Mammary epithelial cell (primary cell): Measurements from ENCODE around the gene MTMR11.

Source experiments
- EZH2 ChIP-seq: IDR thresholded peaks from 2 replicates; pipeline ENCODE4 v1.6.1; 2012; ENCODE audit warnings: low read length, inconsistent platforms, borderline replicate concordance
- TF ChIP-seq, protein P1 (sequence below), 2 donors: IDR thresholded peaks in 1 of 2; conservative IDR thresholded peaks in 1 of 2; 2 replicates each; pipeline ENCODE4 v1.5.1; 2011 to 2012; ENCODE audit warnings: inconsistent platforms in 2 of 2, low read length in 2 of 2, mild to moderate bottlenecking in 2 of 2, control low read depth in 1 of 2, low read depth in 1 of 2; ENCODE audit not compliant: insufficient read depth in 1 of 2; ENCODE audit errors: extremely low read depth in 1 of 2

DNA sequence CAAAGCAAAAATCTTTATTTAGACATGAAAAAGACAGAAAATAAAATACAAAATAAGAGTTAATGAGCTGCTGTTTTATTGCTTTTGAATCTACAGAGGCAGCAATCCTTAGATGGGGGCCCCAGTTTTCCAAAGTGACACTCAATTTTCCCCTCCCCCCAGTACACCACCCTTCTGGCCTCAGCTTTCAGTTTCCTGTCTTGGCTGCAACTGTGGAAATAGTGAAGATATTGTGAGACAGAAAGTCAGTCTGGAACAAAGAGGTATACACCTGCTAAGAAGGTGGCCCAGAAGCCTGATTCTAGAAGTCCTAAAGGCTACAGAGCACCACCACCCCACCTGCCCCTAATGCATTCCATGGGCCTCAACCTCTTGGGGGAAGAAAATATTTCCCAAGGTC, 1.1 kb upstream of the MTMR11 start:
- TF ChIP-seq, protein P1, sequence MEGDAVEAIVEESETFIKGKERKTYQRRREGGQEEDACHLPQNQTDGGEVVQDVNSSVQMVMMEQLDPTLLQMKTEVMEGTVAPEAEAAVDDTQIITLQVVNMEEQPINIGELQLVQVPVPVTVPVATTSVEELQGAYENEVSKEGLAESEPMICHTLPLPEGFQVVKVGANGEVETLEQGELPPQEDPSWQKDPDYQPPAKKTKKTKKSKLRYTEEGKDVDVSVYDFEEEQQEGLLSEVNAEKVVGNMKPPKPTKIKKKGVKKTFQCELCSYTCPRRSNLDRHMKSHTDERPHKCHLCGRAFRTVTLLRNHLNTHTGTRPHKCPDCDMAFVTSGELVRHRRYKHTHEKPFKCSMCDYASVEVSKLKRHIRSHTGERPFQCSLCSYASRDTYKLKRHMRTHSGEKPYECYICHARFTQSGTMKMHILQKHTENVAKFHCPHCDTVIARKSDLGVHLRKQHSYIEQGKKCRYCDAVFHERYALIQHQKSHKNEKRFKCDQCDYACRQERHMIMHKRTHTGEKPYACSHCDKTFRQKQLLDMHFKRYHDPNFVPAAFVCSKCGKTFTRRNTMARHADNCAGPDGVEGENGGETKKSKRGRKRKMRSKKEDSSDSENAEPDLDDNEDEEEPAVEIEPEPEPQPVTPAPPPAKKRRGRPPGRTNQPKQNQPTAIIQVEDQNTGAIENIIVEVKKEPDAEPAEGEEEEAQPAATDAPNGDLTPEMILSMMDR (conservative IDR thresholded peaks at IDR 0.05 in 1 of 2, IDR thresholded peaks at IDR 0.05 in 1 of 2; ENCODE audit: extremely low read depth in 1 of 2, insufficient read depth in 1 of 2, low read depth in 1 of 2, low read length in 2 of 2) = no peak
- TF ChIP-seq EZH2 = no peak
